GM21515 (cell line): ENCODE data around the gene SULF2.

ENCODE experiments used
- ATAC-seq: cut with Tn5 transposase; IDR thresholded peaks from one replicate; pipeline ENCODE4 v1.9.1; 2021; ENCODE audit not compliant: unreplicated experiment

Gene SULF2

GRCh38 chr20:47765271-47765670 is 20.0 kb downstream of the SULF2 start:
- ATAC-seq = no peak

GRCh38 chr20:47764154-47764733 is 21.0 kb downstream of the SULF2 start:
- ATAC-seq = no peak

- ATAC-seq = no peak
Observed at GRCh38 chr20:47762699-47763268, 22.5 kb downstream of the SULF2 start.

- ATAC-seq = no peak
Observed at GRCh38 chr20:47761482-47762047, 23.7 kb downstream of the SULF2 start.

GRCh38 chr20:47760686-47761481 is 24.4 kb downstream of the SULF2 start:
- no peak for ATAC-seq

GRCh38 chr20:47758517-47759450 is 26.5 kb downstream of the SULF2 start:
- ATAC-seq = no peak

GRCh38 chr20:47757145-47758035 is 27.9 kb downstream of the SULF2 start:
- no peak for ATAC-seq

GRCh38 chr20:47754946-47755652 is 30.2 kb downstream of the SULF2 start:
- no peak for ATAC-seq

GRCh38 chr20:47754388-47754715 is 30.9 kb downstream of the SULF2 start:
- ATAC-seq = no peak

GRCh38 chr20:47753576-47754387 is 31.5 kb downstream of the SULF2 start:
- no peak for ATAC-seq

- no peak for ATAC-seq
Observed at GRCh38 chr20:47751449-47751848, 33.8 kb downstream of the SULF2 start.

- ATAC-seq = no peak
Observed at GRCh38 chr20:47749339-47749738, 35.9 kb downstream of the SULF2 start.

GRCh38 chr20:47748823-47749222 is 36.5 kb downstream of the SULF2 start:
- no peak for ATAC-seq

- no peak for ATAC-seq
Observed at GRCh38 chr20:47748069-47748468, 37.2 kb downstream of the SULF2 start.

GRCh38 chr20:47747669-47748031 is 37.6 kb downstream of the SULF2 start:
- ATAC-seq = no peak

- no peak for ATAC-seq
Observed at GRCh38 chr20:47744803-47745202, 40.5 kb downstream of the SULF2 start.

GRCh38 chr20:47743671-47744070 is 41.6 kb downstream of the SULF2 start:
- no peak for ATAC-seq

GRCh38 chr20:47741669-47742608 is 43.3 kb downstream of the SULF2 start:
- no peak for ATAC-seq
